ENCODE data around the gene GPR31. TPM values are rescaled to one million over a fixed set of nuclear protein-coding genes. Genes with fewer than 3 reads are reported as not detected.

The GPR31 gene
- total RNA-seq, 4 donors from 2014 or later = not detected

GRCh38 chr6:167146135-167146534 is 11.6 kb downstream of the GPR31 start:
- H3K27ac ChIP-seq = no peak overlapping the region
- H3K4me3 ChIP-seq = no peak overlapping the region
- ATAC-seq = no peak
- H3K27me3 ChIP-seq = peaks cover 22% of the 10 kb centered on the region
- H3K9me3 ChIP-seq = no peaks in the 10 kb centered on the region
- H3K4me1 ChIP-seq = no peaks in the 10 kb centered on the region
- no peaks in the 10 kb centered on the region for H3K36me3 ChIP-seq
- 70 to 79% methylated on average over 15 of the region's 15 CpGs for WGBS, 2 donors (ENCODE audit: low coverage in 1 of 2)
- TF ChIP-seq CTCF (IDR thresholded peaks at IDR 0.05) = no peak
- TF ChIP-seq POLR2A (IDR thresholded peaks at IDR 0.05) = no peak
- TF ChIP-seq POLR2AphosphoS5 (IDR thresholded peaks at IDR 0.05) = no peak
- TF ChIP-seq EP300 (IDR thresholded peaks at IDR 0.05) = no peak

DNA sequence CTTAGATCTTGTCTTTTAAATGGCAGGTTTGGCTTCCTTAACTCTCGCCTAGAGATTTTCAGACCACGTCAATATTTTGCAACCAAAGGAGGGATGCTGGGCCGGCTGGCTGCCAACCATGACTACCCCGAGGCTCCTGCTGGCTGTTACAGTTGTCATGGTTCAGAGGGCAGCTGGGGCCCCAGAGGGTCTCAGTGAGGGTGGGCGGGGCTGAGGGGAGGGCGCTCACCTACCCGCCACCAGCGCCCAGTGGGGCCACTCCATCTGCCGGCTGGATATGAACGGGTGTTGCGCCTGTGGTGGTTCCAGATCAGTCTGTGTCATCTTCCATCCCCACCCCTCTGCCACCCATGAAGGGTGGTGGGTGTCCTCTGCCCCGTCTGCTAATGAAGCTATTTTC is 12.3 kb downstream of the GPR31 start:
- Histone ChIP-seq H3K4me3 (no peak overlapping the region), H3K27me3 (peaks cover 22% of the 10 kb centered on the region), H3K4me1 (no peaks in the 10 kb centered on the region), H3K9me3 (no peaks in the 10 kb centered on the region), H3K27ac (no peak overlapping the region), H3K36me3 (no peaks in the 10 kb centered on the region)
- no peak for ATAC-seq
- WGBS, 2 donors (ENCODE audit: low coverage in 1 of 2) = 77% methylated on average over 4 of the region's 12 CpGs; no CpG with 5 or more reads in 1 of the 2 donors
- TF ChIP-seq CTCF (IDR thresholded peaks at IDR 0.05) (no peak), EP300 (IDR thresholded peaks at IDR 0.05) (no peak), POLR2A (IDR thresholded peaks at IDR 0.05) (no peak), POLR2AphosphoS5 (IDR thresholded peaks at IDR 0.05) (no peak)

GRCh38 chr6:167143041-167143440 is 14.7 kb downstream of the GPR31 start:
- no peak for ATAC-seq
- 80% methylated on average over 1 of the region's 9 CpGs; no CpG with 5 or more reads in 1 of the 2 donors for WGBS, 2 donors (ENCODE audit: low coverage in 1 of 2)
- TF ChIP-seq POLR2AphosphoS5 (IDR thresholded peaks at IDR 0.05) = no peak
- TF ChIP-seq POLR2A (IDR thresholded peaks at IDR 0.05) = no peak
- TF ChIP-seq CTCF (IDR thresholded peaks at IDR 0.05) = no peak
- no peak for TF ChIP-seq EP300 (IDR thresholded peaks at IDR 0.05)

GRCh38 chr6:167142433-167142761 is 15.4 kb downstream of the GPR31 start:
- no peak overlapping the region for H3K4me3 ChIP-seq
- 29 to 32% methylated on average over 4 of the region's 4 CpGs for WGBS, 2 donors (ENCODE audit: low coverage in 1 of 2)

More at GRCh38 chr6:167143041-167143440, 14.7 kb downstream of the GPR31 start:
- H3K27ac ChIP-seq = no peak overlapping the region
- H3K4me1 ChIP-seq = no peaks in the 10 kb centered on the region
- H3K27me3 ChIP-seq = peaks cover 22% of the 10 kb centered on the region
- no peak overlapping the region for H3K4me3 ChIP-seq
- no peaks in the 10 kb centered on the region for H3K9me3 ChIP-seq
- no peaks in the 10 kb centered on the region for H3K36me3 ChIP-seq

More at GRCh38 chr6:167142433-167142761, 15.4 kb downstream of the GPR31 start:
- no peaks in the 10 kb centered on the region for H3K9me3 ChIP-seq
- TF ChIP-seq CTCF (IDR thresholded peaks at IDR 0.05) = no peak
- no peak for TF ChIP-seq POLR2A (IDR thresholded peaks at IDR 0.05)
- TF ChIP-seq EP300 (IDR thresholded peaks at IDR 0.05) = no peak
- no peak for TF ChIP-seq POLR2AphosphoS5 (IDR thresholded peaks at IDR 0.05)
- H3K4me1 ChIP-seq = no peaks in the 10 kb centered on the region
- H3K27me3 ChIP-seq = peaks cover 22% of the 10 kb centered on the region
- no peak overlapping the region for H3K27ac ChIP-seq
- H3K36me3 ChIP-seq = no peaks in the 10 kb centered on the region
- no peak for ATAC-seq
